M059J (cell line): ENCODE results near the gene SRSF12. TPM values are rescaled to one million over a fixed set of nuclear protein-coding genes. Genes with fewer than 3 reads are reported as not detected.
A peak's percentile ranks its signal among the peaks of the same experiment; 100 is the strongest.
"Not testable (repeated sequence)": the region's sequence is repeated elsewhere in the genome, so short reads cannot be mapped to it uniquely, and the experiment has no call there.

Experiments used
- DNase-seq: peaks from one replicate; pipeline ENCODE4 v3.0.0-alpha.2; 2012; ENCODE audit warnings: low read depth
- total RNA-seq: library from RNA; depleted of rRNA; stranded (reverse); fragments of >200 nt; shearing (Covaris generic); gene quantifications from 2 replicates; pipeline ENCODE4 v1.2.3, GENCODE V29; 2014

The SRSF12 gene
- total RNA-seq, 1 experiment from 2014 or later = not detected

DNA sequence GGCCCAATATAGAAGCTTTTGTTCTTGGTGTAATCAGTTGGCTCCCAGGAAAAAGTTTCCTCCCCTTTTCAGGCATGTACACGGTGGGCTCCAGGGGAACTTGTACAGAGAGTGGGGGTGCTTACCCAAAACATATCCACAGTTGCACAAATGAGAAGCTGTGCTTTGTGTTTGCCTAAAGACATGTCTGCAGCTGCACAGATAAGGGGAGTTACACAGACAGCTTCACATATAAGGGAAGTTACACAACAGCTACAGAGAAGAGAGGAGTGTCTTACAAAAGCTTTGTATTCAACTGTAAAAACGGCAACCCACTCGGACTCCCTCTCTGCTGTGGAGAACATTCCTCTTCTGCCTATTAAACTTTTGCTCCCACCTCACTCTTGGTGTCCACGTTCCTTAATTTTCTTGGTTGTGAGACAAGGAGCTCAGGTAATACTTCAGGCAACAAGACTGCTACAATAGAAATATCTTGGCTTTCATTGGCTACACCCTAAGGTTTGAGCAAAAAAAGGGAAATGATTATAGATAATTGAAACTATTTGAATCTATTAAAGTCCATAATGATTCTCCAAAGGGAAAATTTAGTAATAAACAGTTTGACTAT, 44.8 kb downstream of the SRSF12 start:
- DNase-seq = no peak

DNA sequence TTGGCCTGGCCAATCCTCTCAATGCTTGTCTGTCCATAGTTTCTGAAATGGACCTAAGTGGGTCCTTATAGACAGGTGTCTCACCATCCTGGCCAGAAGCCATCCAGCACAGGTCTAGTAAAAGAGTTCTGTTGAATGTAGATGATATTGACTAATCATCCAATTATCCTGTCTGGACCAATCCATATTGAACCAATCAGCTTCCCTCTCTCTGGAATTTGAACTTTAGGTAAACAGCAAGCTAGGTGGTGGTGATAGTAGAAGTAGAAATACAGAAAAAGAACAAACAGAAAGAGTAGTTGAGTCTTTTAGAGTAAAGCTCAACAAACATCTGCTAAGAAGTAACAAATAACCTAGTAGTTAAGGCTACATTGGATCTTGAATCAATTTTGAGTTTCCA, 46.8 kb downstream of the SRSF12 start:
- DNase-seq = no peak

- DNase-seq = no peak
Measured at GRCh38 chr6:89069536-89070163, 48.2 kb downstream of the SRSF12 start.

DNA sequence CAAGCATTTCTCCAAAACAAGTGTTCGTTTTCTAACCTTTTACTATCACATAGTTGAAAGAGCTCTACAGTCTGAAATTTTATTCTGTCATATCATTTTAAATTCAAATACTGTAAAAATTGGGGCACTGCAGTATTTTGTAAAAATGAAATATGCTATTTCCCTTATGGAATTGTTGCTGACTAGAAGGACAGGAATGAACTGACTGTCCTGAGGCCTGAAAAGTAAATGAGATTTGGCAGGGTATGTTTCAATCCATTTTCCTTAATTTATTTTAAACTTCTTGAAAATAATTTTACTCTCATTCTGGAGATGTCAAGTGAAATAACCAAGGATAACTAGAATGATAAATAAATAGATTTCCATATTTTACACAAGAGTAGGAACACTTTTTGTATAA, 49.2 kb downstream of the SRSF12 start:
- DNase-seq = no peak

- DNase-seq = peak; percentile 26
Measured at GRCh38 chr6:89067796-89068195, 50.1 kb downstream of the SRSF12 start.

- DNase-seq = no peak
Measured at GRCh38 chr6:89066940-89067646, 50.8 kb downstream of the SRSF12 start.

GRCh38 chr6:89066121-89066520, 51.8 kb downstream of the SRSF12 start:
- not testable (repeated sequence) for DNase-seq

DNA sequence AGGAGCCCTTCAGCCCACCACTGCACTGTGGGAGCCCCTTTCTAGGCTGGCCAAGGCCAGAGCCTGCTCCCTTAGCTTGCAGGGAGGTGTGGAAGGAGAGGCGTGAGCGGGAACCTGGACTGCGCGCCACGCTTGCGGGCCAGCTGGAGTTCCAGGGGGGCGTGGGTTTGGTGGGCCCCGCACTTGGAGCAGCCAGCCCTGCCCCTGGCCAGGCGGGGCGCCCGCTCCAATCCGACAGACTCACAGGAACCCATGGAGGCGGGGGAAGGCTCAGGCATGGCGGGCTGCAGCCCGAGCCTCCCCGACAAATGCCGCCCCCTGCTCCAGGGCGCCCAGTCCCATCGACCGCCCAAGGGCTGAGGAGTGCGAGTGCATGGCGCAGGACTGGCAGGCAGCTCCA, 52.9 kb downstream of the SRSF12 start:
- DNase-seq = not testable (repeated sequence)

DNA sequence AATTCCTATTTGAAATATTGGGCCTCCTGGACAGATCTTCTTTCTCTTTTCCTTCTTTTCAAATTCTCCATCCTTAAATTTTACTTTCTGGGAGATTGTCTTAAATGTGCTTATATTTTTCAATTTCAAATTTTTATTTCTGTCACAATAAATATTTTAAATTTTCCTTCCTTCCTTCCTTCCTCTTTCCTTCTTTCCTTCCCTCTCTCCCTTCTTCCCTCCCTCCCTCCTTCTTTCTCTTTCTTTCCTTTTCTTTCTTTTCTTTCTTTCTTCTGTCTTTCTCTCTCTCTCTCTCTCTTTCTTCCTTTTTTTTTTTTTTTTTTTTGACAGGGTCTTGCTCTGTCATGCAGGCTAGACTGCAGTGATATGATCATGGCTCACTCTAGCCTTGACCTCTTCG, 54.0 kb downstream of the SRSF12 start:
- DNase-seq = no peak

- DNase-seq = no peak
Measured at GRCh38 chr6:89059227-89059626, 58.6 kb downstream of the SRSF12 start.

- DNase-seq = no peak
Measured at GRCh38 chr6:89058627-89059026, 59.2 kb downstream of the SRSF12 start.

DNA sequence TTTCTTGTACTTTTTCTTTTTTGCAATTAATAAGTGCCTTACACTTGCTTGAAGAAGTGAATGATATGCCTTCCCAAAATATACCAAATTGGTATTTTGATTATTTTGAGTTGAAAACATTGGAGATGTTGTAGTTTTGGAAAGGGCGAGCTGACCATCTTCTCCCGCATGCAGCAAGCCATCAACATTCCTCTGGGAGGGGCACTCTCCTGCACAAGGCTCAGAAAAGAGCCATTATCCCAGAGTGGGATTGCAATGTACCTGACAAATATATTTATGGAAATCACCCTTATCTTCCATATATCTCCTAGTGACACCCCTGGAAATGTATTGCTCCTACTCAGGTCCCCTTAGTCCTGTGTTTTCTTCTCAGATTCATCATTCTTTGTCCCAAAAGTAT, 60.1 kb downstream of the SRSF12 start:
- DNase-seq = no peak

GRCh38 chr6:89054208-89054607, 63.7 kb downstream of the SRSF12 start:
- DNase-seq = no peak

GRCh38 chr6:89051676-89052075, 66.2 kb downstream of the SRSF12 start:
- no peak for DNase-seq

DNA sequence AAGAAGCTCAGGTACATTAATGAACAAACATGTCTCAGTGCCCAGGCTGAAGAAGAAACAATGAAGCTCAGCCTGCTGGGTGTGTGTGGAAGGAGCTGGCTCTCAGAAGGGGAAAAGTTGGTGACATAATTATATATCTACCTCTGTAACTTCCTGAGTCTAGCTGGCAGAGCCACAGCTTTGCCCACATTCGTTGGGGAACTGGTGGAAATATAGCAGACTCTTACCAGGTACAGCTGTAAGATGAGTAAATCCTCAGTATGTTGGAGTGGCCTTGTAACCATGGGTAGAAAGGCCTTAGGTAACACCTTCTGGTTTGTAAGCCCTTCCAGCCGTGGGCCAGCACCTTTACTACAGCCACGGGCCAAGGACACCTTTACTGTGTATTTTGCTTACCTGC, 67.2 kb downstream of the SRSF12 start:
- no peak for DNase-seq

DNA sequence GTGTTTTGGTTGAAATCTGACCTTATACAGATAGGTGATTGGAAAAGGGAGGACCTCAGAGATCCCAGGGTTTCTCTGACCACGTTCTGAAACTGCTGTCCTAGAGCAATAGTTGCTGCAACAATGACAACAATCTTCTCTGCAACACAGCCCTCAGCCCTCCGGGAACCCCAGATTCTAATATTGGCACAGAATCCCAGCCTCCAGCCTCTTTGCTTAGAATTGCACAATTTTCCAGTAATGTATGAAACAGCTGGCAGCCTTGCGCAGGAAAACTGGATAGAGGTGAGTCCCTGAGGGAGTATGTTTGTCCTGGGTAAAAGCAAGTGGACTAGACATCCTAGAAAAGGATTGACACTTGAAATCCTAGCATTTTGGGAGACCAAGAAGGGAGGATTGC, 67.7 kb downstream of the SRSF12 start:
- DNase-seq = no peak

- peak; percentile 31 for DNase-seq
Measured at GRCh38 chr6:89048985-89049384, 68.9 kb downstream of the SRSF12 start.

DNA sequence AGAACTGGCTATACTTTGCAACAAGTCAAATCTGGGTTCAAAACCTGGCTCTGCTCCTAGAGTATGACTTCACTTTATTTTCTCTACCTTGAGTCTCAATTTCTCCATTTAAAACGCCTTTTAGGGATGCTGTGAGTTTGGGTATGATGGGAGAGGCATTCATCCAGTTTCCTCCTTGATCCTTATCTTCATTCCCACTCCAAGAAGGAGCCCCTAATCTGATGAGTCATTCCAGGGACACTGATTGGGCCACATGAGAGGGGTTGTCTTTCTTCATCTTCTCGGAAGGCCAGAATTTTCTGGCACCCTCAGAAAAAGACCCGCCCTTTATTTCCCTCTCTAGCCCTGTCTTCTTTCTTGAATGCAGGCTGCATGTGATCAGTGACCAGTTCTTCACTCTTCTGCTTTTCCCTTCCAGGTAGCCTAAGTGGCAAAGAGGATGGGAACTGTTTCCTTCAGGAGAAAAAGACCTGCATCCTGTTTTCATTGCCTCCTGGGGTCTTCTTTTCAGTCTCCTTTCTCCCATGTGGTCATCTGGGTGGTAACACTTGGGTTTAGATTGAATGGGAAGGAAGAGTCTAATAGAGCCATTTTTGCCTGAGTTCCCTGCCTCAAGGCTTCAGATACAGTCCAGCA, 69.5 kb downstream of the SRSF12 start:
- DNase-seq = peak; percentile 5

GRCh38 chr6:89047473-89047872, 70.4 kb downstream of the SRSF12 start:
- DNase-seq = no peak
